Spleen (tissue), 7 donors: ENCODE measurements around the gene GSK3B.

ENCODE experiments used
- CTCF ChIP-seq, 11 experiments: fragments of 200-600 bp in 7 of 11; fragments of 450-650 bp in 4 of 11; sonication (generic) in 4 of 11; IDR thresholded peaks in 8 of 11; conservative IDR thresholded peaks in 3 of 11; 1 replicate in 7 of 11; 2 replicates in 4 of 11; pipeline versions ENCODE4 v1.4.0 to v1.8.0; 2016 to 2021; ENCODE audit warnings: antibody characterized with exemption in 11 of 11, inconsistent platforms in 4 of 11, mild to moderate bottlenecking in 1 of 11
- POLR2A ChIP-seq, 3 donors: fragments of 450-650 bp; IDR thresholded peaks; one replicate each; pipeline ENCODE4 v1.5.1; 2017; ENCODE audit warnings: antibody characterized with exemption in 3 of 3, mild to moderate bottlenecking in 1 of 3
- POLR2AphosphoS5 ChIP-seq, 3 donors: sonication (generic); formaldehyde crosslinking; IDR thresholded peaks; one replicate each; pipeline ENCODE4 v1.5.1; 2017; ENCODE audit warnings: antibody characterized with exemption in 3 of 3
- donor health status: DM: no; HTN: no; CAD: no; lungs with moderate emphysema.
- donor health status: DM: no; HTN: no; CAD: no.
- donor health status: DM: no; HTN: no; CAD: no.

DNA sequence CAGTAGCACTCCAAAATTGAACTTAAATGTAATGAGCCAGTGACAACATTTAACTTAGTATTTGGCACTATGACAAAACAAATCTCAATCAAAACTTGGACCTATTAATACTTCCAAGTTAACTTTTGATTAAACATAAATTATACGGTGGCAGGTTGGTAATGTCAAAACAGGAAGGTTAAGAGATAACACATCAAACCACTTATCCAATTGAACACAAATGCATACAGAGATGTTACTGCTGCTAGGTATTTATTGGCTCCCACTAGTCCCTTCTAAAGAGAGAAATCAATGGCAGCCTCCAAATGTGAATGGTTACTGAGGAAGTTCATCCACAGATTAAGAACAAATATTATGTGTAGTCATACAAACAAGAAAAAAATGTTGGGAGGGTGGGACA, 1.8 kb downstream of the GSK3B start:
- TF ChIP-seq CTCF (IDR thresholded peaks at IDR 0.05 in 8 of 11, conservative IDR thresholded peaks at IDR 0.05 in 3 of 11) (no peak), POLR2AphosphoS5 (IDR thresholded peaks at IDR 0.05) (no peak), POLR2A (IDR thresholded peaks at IDR 0.05) (no peak)
